ENCODE data around the gene ABHD11.
"Not testable (repeated sequence)": the region's sequence is repeated elsewhere in the genome, so short reads cannot be mapped to it uniquely, and the experiment has no call there.

The ABHD11 gene

GRCh38 chr7:73742753-73743641, 4.4 kb upstream of the ABHD11 start:
- peak; percentile 98 to 99 for DNase-seq

GRCh38 chr7:73742338-73742752, 3.7 kb upstream of the ABHD11 start:
- DNase-seq, result peak in 1 of 2 experiments; percentile 71

- DNase-seq, result peak; percentile 47 to 69
Observed at GRCh38 chr7:73741600-73741999, 3.0 kb upstream of the ABHD11 start.

DNA sequence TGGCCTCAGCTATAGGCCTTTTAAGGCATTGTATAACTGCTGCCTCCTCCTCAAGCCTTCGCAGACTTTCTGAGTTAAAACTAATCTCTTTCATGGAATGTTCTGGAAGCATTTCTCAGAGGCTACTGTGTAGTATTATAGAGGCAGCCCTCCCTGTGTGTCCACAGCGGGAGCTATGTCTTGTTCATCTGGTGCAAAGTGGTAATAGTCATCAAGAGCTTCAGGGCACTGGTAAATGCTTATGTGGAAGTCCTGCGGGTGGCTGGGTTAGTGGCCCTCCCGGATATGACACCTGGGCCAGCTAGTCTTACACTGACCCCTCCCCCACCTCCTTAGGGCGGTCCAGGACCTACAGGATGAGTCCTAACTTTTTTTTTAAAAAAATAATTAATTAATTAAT, 2.2 kb upstream of the ABHD11 start:
- no peak for DNase-seq

- no peak for DNase-seq
Observed at GRCh38 chr7:73740212-73740611, 1.6 kb upstream of the ABHD11 start.

GRCh38 chr7:73739387-73739767, 775 bp upstream of the ABHD11 start:
- no peak for DNase-seq

- peak; percentile 40 to 43 for DNase-seq
Observed at GRCh38 chr7:73738220-73738611, 386 bp downstream of the ABHD11 start.

- DNase-seq, result no peak
Observed at GRCh38 chr7:73737491-73738219, 947 bp downstream of the ABHD11 start.

DNA sequence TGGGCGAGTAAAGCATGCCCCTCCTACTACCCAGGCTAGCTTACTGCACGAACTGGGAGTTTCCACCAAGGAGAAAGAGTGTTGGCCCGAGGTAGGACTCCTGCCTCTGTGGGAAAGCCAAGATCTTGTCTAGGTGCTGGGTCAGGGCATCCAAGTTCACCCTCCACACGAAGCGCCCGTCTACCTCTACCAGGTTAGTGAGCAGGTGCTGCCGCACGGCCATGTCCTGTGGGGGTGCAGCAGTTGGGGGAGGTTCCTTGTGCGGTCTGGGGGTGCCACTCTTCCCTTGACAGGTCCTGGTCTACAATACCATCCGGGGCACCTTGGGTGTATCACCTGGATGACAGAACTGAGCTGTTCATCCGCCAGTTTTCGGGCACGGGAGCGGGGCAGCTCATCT, 1.7 kb downstream of the ABHD11 start:
- no peak for DNase-seq

DNA sequence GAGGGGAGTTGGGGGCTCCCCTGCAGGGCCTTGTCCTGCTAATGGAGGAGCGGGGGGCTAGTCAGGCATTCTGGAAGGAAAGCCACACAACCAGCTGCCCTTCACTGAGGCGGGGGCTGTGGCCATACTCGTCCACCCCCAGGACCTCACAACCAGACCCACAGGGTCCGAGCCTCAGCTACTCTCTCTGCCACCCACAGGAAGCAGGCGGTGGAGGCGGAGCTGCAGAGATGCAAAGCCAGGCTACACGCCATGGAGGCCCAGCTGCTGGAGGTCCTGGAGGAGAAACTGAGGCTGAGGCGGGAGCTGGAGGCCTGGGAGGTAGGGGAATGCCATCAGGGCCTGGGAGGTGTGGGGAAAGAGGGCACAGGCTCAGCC, 3.1 kb downstream of the ABHD11 start:
- DNase-seq, result no peak

- DNase-seq, result peak; percentile 76 to 85
Observed at GRCh38 chr7:73734619-73735527, 3.7 kb downstream of the ABHD11 start.

DNA sequence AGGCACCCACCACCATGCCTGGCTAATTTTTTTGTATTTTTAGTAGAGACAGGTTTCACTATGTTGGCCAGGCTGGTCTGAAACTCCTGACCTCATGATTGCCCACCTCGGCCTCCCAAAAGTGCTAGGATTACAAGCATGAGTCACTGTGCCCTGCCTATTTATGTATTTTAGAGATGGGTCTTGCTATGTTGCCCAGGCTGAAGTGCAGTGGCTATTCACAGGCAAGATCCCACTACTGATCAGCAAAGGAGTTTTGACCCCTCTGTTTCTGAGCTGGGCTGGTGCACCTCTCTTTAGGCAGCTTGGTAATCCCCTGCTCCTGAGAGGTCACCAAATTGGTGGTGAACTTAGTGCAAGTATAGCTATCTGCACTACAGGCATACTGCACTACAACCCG, 6.2 kb downstream of the ABHD11 start:
- no peak for DNase-seq

DNA sequence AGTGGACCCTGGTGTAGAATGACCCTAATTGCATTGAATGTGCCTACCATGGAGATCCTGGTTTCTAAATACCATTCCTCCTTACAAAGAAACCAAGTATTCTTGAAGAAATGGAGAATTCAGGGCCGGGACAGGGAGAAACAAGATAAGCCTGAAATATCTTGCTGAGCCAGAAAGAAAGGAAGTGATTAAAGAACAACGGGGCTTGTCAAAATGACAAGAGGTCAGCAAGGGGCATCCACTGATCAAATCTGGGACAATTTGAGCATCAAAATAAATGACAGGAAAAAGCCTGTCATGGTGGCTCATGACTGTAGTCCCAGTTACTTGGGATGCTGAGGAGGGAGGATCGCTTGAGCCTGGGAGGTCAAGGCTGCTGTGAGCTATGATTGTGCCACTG, 8.1 kb downstream of the ABHD11 start:
- no peak for DNase-seq

GRCh38 chr7:73728551-73728950, 10.1 kb downstream of the ABHD11 start:
- no peak for DNase-seq

GRCh38 chr7:73727952-73728351, 10.7 kb downstream of the ABHD11 start:
- DNase-seq, result no peak

DNA sequence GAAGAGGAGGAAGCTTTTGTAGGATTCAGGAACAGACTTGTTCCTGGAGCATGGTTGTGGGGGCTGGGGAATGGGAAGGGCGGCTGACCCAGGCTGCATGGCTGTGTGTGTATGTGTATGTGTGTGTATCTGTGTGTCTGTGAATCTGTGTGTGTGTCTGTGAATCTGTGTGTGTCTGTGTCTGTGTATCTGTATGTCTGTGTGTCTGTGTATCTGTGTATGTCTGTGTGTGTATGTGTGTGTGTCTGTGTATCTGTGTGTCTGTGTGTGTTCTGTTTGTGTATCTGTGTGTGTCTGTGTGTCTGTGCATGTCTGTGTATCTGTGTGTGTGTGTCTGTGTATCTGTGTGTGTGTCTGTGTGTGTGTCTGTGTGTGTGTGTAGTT, 12.5 kb downstream of the ABHD11 start:
- DNase-seq, result no peak

DNA sequence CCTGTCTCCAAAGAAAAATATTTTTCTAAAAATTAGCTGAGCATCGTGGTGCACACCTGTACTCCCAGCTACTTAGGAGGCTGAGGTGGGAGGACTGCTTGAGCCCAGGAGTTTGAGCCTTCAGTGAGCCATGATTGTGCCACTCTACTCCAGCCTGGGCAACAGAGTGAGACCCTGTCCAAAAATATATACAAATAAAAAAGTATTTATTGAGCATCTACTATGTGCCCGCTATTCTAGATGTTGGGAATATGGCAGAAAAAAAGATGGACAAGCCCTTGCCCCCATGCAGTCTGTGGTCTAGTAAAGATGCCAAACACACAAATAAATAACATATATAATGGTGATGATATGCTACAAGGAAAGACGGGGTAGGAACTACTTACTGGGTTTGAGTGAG, 14.8 kb downstream of the ABHD11 start:
- no peak for DNase-seq

GRCh38 chr7:73722785-73723184, 15.8 kb downstream of the ABHD11 start:
- DNase-seq, result no peak

DNA sequence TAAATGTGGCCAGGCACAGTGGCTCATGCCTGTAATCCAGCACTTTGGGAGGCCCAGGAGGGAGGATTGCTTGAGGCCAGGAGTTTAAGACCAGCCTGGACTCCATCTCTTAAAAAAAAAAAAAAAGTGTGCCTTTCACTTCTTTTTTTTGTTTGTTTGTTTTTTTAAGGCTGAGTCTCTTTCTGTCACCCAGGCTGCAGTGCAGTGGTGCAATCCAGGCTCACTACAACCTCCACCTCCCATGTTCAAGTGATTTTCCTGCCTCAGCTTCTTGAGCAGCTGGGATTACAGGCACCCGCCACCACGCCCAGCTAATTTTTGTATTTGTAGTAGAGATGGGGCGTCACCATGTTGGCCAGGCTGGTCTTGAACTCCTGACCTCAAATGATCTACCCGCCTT, 16.4 kb downstream of the ABHD11 start:
- not testable (repeated sequence) for DNase-seq

GRCh38 chr7:73721377-73721817, 17.2 kb downstream of the ABHD11 start:
- peak; percentile 87 to 94 for DNase-seq

DNA sequence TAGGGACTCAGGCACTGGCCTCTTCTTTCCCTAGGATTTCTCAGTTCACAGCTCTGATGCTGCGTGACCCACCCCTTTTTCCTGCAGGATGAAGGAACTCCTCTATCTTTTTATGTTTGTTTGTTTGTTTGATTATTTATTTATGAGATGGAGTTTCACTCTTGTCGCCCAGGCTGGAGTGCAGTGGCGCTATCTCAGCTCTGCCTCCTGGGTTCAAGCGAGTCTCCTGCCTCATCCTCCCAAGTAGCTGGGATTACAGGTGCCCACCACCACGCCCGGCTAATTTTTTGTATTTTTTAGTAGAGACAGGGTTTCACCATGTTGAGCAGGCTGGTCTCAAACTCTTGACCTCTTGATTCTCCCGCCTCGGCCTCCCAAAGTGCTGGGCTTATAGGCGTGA, 18.2 kb downstream of the ABHD11 start:
- DNase-seq, result not testable (repeated sequence)

GRCh38 chr7:73719806-73720169, 18.8 kb downstream of the ABHD11 start:
- DNase-seq, result no peak

All from NCI-H2081 (cell line).